LoVo (cell line): ENCODE results near the gene SLC33A1.
"Not testable (repeated sequence)": the region's sequence is repeated elsewhere in the genome, so short reads cannot be mapped to it uniquely, and the experiment has no call there.

Experiments used
- DNase-seq: peaks from one replicate; pipeline ENCODE4 v3.0.0-alpha.2; 2016; ENCODE audit warnings: low spot score

The SLC33A1 gene

DNA sequence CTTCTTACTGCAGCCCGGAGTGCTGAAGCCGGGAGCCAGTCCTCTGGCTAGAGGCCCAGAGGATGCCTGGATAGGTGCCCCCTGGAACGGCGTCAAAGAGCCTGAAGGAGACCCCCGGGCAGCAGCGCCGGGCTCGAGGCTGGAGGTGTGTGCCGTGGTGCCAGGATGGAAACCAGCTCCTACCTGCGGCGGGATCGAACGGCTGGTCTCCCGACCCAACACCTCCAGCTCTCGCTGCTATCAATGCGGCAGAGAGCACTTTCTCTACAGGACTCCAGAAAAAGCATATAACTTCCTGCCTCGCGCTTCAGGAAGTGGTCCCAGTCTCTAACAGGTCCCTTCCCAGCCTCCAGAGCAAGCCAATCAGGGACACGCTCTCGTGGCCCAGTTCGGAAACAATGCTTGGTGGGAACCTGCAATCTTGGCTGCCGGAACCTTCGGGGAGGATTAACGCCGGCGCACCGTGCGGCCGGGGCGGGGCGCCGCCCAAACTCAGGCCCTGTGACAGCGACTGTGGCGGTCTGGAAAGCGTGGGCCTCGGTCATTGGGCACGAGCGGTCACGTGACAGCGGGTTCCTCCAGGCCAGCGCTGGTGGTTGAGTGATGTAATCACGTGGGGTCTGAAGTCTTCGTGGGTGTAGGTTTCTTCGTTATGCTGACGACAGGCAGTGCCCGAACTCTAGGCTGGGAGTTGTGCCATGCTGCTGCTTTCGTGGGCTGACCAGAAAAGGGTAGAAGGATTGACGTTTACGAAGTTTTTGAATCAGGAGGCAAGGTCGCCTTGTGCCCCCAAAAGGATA is at the start of gene SLC33A1:
Gene SLC33A1 (minus strand): TSS at position 287 of the 800 bp plus-strand sequence. CDS start 430 bp downstream, outside the sequence.
- DNase-seq = peak; percentile 99

DNA sequence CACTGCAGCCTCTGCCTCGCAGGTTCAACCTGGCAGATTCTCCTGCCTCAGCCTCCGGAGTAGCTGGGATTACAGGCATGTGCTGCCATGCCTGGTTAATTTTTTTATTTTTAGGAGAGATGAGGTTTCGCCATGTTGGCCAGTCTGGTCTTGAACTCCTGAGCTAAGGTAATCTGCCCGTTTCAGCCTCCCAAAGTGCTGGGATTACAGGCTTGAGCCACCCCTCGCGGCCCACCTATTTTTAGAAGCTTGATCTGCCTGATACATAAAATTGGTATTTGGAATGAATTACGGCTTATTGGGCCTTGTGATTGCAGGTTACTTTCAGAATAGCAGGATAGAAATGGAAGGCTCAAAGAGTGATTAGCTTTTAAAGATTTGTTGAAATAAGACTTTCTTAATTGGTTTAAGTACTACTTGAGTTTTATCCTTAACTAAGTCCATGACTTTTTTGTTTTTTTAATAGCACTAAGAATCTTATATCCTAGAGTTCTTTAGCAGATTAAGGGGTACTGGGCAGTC is 41.2 kb upstream of the SLC33A1 start:
- DNase-seq = no peak

DNA sequence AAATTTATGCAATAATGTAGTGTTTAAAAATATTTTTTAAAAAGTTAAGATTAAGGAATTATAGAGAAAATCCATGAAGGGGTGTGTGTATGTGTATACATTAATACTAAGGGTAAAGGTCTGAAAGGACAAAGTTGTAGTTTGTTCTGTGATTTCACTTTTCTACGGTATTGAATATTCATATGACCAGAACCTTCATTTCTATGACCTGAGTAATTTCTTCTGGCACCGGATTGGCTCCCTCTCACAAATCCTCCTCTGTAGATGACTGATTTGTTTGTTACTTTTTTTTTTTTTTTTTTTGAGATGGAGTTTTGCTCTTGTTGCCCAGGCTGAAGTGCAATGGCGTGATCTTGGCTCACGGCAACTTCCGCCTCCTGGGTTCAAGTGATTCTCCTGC is 37.1 kb upstream of the SLC33A1 start:
- DNase-seq = no peak

DNA sequence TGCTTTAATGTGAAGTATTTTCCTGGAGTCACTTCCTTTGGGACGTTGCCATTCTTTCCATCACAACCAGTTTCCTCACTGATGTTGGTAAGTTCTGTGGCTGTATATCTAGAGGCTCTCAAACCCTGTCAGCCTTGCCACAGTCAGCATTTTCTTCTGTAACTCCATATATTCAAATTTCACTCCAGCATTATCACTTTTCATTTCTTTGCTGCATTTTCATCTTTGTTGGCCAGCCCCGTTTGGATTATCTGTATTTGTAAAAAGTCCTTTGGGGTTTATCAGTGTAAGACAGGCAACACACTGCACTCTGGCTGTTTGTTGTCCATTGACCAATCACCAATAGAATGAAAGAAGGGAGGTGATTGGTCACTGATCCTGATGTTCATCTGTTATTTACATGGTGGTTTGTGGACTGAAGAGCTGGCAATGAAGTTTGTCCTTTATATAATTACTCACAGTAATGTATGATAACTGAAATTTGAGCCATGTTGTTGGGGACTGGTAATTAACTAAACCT is 36.5 kb upstream of the SLC33A1 start:
- no peak for DNase-seq

DNA sequence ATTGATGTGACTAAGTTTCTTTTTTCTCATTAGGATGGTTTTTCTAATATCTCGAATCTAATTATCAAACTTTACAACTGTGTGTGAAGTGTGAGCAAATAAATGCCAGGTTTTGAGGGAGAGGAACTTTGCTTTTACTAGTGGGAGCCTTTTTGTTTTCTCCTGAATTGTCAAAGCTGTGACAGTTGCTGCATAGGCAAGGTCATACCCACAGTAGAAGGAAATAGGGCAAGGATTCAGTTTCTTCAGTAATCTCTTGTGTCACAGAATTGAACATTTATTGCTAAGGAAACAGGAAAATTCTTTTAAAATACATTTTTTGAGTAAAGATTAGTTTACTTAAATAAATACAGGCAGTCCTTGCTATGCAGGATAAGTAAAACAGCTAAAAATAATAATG is 35.7 kb upstream of the SLC33A1 start:
- no peak for DNase-seq

DNA sequence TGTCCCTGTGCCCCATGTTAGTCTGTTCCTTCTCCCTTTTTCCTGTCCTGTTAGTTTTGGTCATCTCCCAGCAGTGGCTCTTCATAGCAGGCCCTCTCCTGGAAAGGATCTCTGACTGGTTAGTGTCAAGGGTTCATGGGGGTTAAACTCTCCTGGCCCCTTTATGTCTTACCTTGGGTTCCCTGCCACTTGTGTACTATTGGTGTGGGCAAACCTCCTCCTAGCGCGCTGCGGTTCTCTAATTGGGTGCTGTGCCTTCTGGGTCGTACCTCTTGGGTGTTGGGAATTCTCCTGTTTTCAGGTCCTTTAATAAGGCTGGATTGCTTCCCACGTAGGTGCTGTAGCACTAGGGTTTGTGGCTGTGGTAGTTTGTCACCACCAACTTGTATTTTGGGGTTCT is 35.0 kb upstream of the SLC33A1 start:
- no peak for DNase-seq

DNA sequence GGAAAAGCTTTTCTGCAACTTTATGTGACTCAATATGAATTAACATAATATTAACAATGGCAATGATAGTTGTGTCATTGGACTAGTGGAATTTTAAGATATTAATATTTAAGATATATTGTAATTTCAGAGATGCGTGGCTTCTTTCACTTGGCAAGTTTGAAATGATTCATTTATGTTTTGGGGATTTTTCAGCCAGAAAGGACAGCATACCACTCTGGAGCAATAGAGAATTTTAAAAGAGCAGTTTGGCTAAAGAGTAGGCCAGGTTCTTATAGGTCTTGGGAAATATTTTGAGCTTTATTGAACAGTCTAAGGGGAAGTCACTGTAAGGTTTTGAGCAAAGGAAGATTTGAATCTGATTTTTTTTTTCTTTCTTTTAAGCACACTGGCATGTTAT is 32.7 kb upstream of the SLC33A1 start:
- DNase-seq = no peak

DNA sequence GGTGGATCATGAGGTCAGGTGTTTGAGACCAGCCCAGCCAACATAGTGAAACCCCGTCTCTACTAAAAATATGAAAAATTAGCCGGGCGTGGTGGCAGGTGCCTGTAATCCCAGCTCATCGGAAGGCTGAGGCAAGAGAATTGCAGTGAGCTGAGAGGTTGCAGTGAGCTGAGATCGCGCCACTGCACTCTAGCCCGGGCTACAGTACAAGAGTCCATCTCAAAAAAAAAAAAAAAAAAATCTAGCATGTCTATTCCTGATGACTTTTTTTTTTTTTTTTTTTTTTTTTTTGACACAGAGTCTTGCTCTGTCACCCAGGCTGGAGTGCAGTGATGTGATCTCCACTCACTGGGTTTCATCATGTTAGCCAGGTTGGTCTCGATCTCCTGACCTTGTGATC is 32.1 kb upstream of the SLC33A1 start:
- DNase-seq = not testable (repeated sequence)

DNA sequence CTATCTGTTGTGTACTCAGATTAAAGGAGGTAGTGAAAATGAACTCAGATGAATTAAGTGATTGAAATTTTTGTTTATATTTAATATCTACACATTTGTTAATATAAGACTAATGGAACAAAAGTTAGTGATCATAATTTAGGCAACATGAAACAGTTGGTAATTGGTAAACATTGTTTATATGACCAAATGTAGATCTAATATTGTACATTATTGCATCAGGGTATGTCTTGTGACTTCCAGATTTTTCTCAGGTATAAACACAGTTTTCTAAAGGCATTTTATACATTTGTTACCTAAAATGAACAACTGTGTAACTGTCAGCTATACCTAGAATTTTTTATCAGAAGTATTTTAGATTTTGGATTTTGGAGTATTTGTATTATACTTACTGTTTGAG is 31.1 kb upstream of the SLC33A1 start:
- DNase-seq = no peak

DNA sequence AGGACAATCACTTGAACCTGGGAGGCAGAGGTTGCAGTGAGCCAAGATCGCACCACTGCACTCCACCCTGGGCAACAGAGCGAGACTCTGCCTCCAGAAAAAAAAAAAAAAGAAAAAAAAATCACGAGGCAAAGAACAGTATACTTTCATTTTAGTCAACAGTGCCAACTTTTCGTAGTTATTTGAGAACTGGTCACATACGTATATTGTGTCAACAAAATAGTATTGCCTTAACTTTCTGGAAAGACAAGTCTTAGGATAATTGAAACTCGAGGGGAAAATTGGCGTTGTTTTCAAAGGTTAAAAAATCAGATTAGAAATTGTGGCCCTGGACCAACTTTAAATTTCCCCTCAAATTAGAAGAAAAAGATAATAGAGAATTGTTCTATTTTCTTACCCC is 30.1 kb upstream of the SLC33A1 start:
- DNase-seq = no peak

DNA sequence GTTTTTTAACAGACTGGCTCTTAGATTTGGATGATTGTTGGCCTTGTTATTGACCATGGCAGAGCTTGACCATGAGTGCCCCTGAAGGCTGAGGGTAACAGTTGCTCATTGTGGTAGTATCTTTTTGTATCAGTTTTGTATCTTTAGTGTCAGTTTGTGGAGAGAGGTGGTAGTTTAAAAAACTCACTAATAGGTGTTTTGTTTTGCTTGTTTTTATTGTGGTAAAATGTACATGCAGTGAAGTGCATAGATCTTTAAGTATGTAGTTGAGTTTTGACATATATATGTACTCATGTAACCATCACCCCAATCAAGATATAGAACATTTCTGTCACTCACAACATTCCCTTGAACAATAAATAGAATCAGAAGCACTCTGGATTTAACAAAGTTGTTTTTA is 26.1 kb upstream of the SLC33A1 start:
- no peak for DNase-seq

DNA sequence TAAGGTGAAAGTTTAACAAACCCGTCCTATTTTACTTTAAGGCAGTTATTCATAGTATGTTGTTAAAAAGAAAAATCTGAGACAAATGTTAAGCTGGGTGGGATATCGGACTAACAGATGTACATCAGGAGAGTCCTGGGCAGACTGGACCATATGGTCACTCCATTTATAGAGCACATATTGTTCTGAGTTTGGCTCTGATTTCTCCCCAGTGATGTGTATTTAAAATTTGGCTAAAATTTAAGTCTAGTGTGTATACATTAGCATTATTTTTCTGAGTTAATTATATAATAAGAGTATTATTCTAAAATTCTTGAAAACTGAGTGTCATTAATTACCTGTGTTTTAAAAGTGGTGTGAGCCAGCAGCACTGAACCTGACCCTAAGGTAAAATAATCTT is 22.3 kb upstream of the SLC33A1 start:
- DNase-seq = no peak

DNA sequence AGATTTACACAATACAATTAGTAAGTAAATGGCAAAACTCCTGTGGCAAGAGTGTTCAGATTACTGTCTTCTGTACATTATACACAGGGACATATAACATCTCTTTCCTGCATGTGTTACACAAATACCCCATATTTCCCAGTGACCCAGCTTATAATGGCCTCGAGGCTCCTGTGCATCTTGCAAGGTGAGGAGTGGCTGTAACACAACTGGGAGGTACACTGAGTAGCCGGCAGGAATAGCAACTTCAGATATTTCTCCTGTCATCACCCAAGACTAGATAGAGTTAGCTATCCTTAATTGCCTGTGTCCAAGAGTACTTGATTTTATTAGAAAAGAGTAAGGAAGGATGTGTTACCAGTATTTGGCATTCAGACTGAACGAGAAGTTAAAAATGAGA is 21.8 kb upstream of the SLC33A1 start:
- no peak for DNase-seq

DNA sequence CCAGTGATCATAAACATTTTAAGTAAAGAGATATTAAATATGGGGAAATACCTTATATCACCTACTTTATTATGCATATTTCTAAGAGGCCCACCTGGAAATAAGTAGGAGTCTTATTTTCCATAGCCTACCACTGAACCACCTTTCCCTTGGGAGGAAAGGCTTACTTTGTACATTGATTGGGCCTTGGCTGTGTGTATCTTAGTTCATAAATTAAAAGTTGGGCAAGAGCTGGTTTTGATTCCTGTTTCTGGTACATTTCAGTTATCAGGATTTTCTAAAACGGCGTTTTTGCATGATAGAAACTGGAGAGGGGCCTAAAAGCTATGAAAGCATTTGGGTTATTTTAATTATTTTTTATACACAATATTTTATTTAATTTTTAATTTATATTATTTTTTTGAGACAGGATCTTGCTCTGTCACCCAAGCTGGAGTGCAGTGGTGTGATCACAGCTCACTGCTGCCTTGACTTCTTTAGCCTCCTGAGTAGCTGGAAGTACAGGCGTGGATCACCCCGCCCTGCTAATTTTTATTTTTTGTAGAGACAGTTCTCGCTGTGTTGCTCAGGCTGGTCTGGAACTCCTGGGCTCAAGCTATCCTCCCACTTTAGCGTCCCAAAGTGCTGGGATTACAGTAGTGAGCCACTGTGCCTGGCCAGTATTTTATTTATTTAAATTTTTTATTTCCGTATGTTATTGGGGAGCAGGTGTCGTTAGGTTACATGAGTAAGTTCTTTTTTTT is 18.8 kb upstream of the SLC33A1 start:
- DNase-seq = no peak

DNA sequence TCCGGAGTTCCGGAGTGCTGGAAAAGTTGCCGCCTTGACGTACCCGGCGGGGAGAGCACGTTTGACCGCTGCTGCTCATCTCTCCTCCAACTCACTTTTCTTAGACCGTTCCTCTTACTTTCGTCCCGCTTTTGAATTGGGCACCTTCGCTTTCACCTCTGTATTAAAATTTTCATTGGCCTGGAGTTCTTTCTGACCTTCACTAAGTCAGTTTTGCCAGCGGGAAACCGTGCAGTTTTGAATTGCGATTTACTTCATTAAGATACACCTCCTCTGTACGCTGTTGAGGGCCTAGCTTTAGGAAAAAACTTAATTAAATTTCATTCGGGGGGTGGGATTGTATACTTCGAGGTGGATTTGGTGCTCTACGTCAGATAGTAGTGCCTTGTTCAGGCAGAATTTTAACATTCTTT is 17.5 kb upstream of the SLC33A1 start:
- no peak for DNase-seq

DNA sequence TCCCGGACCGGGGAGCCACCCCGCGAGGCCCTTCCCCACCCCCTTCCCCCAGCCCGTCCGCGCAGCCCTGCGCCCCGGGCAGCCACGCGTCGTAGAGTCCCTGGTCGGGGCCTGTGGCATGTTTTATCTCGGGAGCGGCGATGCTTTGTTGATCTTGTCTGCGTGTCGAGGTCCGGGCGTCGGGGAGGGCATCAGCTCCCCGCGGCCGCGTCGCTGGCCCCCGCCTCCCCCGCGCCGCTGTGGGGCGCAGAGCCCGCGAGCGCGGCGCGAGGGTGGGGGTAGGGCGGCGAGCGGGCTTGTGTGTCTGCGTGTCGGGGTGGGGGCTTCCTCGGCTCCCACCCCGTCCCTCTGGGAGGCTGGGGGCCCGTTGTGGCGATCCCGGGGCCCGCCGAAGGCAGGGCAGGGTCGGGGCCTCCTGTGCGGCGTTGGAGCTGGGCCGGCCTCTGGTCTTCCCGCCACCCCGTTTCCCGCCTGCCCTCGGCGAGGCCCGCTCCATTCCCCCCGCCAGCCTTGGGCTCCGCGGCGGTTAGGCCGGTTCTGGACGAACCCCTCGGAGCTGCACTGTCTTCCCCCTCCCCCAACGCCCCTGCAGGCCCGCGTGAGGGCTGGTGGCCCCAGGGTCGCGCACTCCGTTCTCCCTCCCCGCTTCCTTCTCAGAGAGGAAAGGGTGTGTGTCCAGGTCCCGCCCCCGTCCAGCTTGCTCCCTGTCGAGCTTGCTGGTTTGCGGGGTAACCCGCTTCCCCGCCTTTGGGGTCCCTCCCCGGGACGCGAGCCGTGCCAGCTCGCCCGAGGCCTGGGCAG is 16.9 kb upstream of the SLC33A1 start:
- DNase-seq = peak; percentile 24

DNA sequence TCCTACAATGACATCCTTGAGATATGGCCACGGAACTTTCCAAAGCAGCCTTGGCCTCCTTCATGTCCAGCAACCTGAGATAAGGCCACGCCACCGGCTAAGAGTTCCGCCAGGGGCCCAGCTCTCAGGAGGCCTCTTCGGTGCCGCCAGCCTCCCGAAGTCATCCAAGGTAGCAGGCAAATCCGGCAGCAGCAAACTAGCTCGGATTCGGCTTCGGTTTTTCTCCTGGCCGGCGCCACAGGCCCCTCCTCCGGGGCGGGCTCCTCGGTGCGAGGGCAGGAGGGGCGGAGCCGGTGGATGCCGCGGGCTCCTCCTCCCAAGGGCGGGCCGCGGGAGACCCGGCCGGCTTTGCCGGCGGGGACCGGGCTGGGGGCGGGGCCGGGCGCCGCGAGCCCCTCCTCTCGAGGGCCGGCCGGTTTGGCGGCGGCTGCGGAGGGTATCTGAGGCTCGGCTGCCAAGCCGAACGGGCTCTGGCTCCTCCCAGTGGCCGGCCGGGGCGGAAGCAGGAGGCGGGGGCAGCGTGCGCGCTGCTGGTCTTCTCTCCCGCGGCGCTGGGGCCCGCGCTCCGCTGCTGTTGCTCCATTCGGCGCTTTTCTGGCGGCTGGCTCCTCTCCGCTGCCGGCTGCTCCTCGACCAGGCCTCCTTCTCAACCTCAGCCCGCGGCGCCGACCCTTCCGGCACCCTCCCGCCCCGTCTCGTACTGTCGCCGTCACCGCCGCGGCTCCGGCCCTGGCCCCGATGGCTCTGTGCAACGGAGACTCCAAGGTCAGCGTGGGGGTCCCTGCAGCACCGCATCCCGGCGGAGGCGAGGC is 16.1 kb upstream of the SLC33A1 start, which contains the start of gene GMPS:
Gene GMPS (plus strand): TSS at position 518 of the 812 bp plus-strand sequence. CDS start 221 bp downstream, at position 739.
- DNase-seq = peak; percentile 92

DNA sequence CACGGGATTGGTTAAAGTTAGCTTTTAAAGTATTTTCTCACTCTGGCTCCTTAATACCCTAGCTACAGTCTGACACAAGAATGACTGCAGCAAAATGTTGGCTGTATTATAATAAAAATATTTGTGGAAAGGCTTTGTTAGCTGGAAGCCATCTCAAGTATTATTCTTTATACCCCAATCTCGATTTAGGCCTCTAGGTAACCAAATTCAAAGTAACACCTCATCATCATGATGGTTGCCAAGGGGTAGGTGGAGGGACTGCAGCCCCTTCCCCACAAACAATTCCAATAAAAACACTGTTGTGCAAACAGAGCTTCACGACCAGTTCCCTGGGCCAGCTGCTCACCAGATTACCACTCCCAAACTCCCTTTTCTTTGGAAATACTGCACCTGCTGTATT is 15.5 kb upstream of the SLC33A1 start:
- DNase-seq = no peak

DNA sequence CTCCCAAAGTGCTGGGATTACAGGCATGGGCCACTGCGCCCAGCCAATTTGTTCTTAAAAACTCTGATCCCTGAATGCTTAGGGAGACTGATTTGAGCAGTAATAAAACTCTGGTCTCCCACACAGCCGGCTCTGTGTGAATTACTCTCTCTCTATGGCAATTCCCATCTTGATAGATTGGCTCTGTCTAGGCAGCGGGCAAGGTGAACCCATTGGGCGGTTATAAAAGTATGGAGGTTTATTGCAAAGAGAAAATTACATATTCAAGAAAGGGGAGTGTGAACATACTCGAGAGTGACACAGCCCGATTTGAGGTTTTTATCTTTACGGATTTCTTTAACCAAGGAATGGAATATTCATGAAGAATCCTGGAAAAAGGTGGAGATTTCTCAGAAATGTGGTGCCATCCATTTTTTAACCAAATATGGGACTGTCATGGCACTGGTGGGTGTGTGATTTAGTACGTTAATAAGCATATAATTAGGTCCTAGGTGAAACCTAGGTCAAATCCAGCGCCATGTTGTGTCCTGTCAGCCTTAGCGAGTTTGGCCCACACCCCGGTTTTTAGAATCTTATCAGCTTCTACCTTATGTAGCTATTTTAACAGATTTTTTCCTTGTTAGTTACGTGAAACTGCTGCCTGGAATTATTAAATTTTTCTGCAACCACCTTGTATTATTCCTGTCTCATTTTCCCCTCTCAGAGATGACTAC is 9.0 kb upstream of the SLC33A1 start:
- no peak for DNase-seq

DNA sequence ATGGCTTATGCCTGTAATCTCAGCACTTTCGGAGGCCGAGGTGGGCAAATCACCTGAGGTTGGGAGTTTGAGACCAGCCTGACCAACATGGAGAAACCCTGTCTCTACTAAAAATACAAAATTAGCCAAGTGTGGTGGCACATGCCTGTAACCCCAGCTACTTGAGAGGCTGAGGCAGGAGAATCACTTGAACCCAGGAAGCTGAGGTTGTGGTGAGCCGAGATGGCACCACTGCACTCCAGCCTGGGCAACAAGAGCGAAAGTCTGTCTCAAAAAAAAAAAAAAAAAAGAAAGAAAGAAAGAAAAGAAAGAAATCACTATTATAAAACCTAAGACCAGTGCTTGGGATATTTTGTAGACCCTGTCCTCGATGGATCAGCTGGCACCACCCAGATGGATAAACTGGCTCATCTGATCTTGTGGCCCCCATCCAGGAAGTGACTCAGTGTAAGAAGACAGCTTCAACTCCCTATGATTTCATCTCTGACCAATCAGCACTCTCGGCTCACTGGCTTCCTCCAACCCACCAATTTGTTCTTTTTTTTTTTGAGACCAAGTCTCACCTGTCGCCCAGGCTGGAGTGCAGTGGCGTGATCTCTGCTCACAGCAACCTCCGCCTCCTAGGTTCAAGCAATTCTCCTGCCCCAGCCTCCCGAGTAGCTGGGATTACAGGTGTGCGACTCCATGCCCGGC is 8.2 kb upstream of the SLC33A1 start:
- not testable (repeated sequence) for DNase-seq
